Nephron (organoid): ENCODE results near the gene CCDC116.

Source experiments
- H3K27ac Mint-ChIP-seq, 3 experiments: 2 replicates each; pipeline ENCODE4 v1.8.0; 2020; ENCODE audit warnings: mixed read lengths in 3 of 3, mild to moderate bottlenecking in 2 of 3, moderate library complexity in 1 of 3
- H3K27me3 Mint-ChIP-seq: 2 replicates; pipeline ENCODE4 v1.8.0; 2021; ENCODE audit warnings: low read depth, mild to moderate bottlenecking, moderate library complexity, mixed read lengths
- H3K36me3 Mint-ChIP-seq: 2 replicates; pipeline ENCODE4 v1.8.0; 2020; ENCODE audit warnings: low read depth, mixed read lengths
- H3K4me1 Mint-ChIP-seq: 2 replicates; pipeline ENCODE4 v1.8.0; 2020; ENCODE audit warnings: mixed read lengths
- H3K4me3 Mint-ChIP-seq, 3 experiments: 2 replicates each; pipeline ENCODE4 v1.8.0; 2020; ENCODE audit warnings: mild to moderate bottlenecking in 3 of 3, mixed read lengths in 3 of 3, moderate library complexity in 2 of 3
- H3K9me3 Mint-ChIP-seq: 2 replicates; pipeline ENCODE4 v1.8.0; 2020; ENCODE audit warnings: mixed read lengths
- CTCF ChIP-seq, 3 experiments: fragments of 200-600 bp; sonication (generic); IDR thresholded peaks; one replicate each; pipeline ENCODE4 v1.5.0; 2021; ENCODE audit warnings: antibody characterized with exemption in 3 of 3; ENCODE audit not compliant: unreplicated experiment in 3 of 3

CCDC116 gene

GRCh38 chr22:21624880-21625791, 7.4 kb upstream of the CCDC116 start:
- Mint-ChIP-seq H3K9me3 (no peaks in the 10 kb centered on the region), H3K27ac (peak overlapping the region in 1 of 3 experiments; percentile 24), H3K4me3 (no peak overlapping the region), H3K36me3 (peaks cover 19% of the 10 kb centered on the region), H3K27me3 (no peaks in the 10 kb centered on the region), H3K4me1 (peaks cover 42% of the 10 kb centered on the region)
- TF ChIP-seq CTCF (IDR thresholded peaks at IDR 0.05; ENCODE audit: unreplicated experiment in 3 of 3) = no peak

GRCh38 chr22:21626073-21626734, 6.4 kb upstream of the CCDC116 start:
- no peak for TF ChIP-seq CTCF (IDR thresholded peaks at IDR 0.05; ENCODE audit: unreplicated experiment in 3 of 3)
- Mint-ChIP-seq H3K4me3 (peak overlapping the region in 1 of 3 experiments; percentile 27), H3K4me1 (peaks cover 39% of the 10 kb centered on the region), H3K9me3 (no peaks in the 10 kb centered on the region), H3K27ac (peak overlapping the region in 1 of 3 experiments; percentile 16), H3K36me3 (peaks cover 17% of the 10 kb centered on the region), H3K27me3 (no peaks in the 10 kb centered on the region)

GRCh38 chr22:21626735-21627469, 5.7 kb upstream of the CCDC116 start:
- no peaks in the 10 kb centered on the region for H3K27me3 Mint-ChIP-seq
- no peak for TF ChIP-seq CTCF (IDR thresholded peaks at IDR 0.05; ENCODE audit: unreplicated experiment in 3 of 3)
- peaks cover 17% of the 10 kb centered on the region for H3K36me3 Mint-ChIP-seq
- H3K9me3 Mint-ChIP-seq = no peaks in the 10 kb centered on the region
- H3K4me1 Mint-ChIP-seq = peaks cover 37% of the 10 kb centered on the region
- H3K4me3 Mint-ChIP-seq = peak overlapping the region; percentile 59 to 84 (median 59)
- peak overlapping the region in 1 of 3 experiments; percentile 16 for H3K27ac Mint-ChIP-seq

GRCh38 chr22:21628386-21629254, 3.9 kb upstream of the CCDC116 start:
- no peaks in the 10 kb centered on the region for H3K9me3 Mint-ChIP-seq
- no peaks in the 10 kb centered on the region for H3K27me3 Mint-ChIP-seq
- peaks cover 4% of the 10 kb centered on the region for H3K36me3 Mint-ChIP-seq
- TF ChIP-seq CTCF (IDR thresholded peaks at IDR 0.05; ENCODE audit: unreplicated experiment in 3 of 3) = no peak
- H3K4me3 Mint-ChIP-seq = peak overlapping the region; percentile 87 to 93 (median 90)
- no peak overlapping the region for H3K27ac Mint-ChIP-seq
- peaks cover 23% of the 10 kb centered on the region for H3K4me1 Mint-ChIP-seq
